ENCODE measurements around the gene ATP11A. TPM values are rescaled to one million over a fixed set of nuclear protein-coding genes. Genes with fewer than 3 reads are reported as not detected.

The ATP11A gene
- total RNA-seq, 1 donor from 2014 or later: 72.0 TPM

DNA sequence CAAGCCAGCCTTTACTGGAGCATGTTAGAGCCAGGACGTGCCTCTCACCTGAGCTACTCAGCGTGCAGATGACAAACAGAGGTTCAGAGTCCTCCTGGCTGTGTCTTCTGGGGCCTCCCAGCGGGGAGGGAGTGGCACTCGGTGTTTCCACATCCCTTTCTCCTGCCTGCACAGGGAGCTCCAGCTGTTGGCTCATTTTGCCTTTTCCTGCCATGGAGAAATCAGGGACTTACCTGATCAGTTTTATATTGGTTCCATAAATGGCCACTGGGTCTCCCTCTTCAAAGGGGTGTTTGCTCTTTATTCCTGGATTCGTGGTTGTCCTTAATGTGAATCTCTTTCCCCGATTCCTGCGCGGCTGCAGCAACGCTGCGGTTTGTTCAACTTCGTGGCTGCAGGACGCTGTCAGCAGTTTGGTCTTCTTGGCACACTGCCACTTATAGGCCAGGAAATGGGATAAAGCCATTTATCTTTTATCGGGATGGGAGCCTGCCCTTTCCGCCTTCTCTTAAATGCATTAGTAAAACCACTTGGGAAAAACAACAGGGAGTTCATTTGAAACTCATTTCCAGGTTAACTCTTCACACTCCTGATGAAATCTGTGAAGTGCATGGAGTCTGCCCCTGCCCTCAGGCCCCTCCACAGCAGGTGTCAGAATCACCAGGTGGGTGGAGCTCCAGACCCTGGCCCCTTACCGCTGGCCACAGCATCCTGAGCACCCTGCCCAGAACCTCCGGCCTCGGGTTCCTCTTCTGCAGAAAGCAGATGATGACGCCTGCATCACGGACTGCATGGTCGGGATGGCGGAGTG, 239.3 kb downstream of the ATP11A start:
- DNase-seq (ENCODE audit: low spot score): no peak
- Mint-ChIP-seq H3K27me3 (ENCODE audit: low read depth) (peaks cover 28% of the 10 kb centered on the region), H3K9me3 (no peaks in the 10 kb centered on the region), H3K36me3 (ENCODE audit: low read depth) (no peaks in the 10 kb centered on the region), H3K4me1 (ENCODE audit: low read depth) (no peaks in the 10 kb centered on the region), H3K27ac (no peak overlapping the region), H3K4me3 (ENCODE audit: low read depth) (no peak overlapping the region)
- intact Hi-C loops (cut with micrococcal nuclease): no loop called here

DNA sequence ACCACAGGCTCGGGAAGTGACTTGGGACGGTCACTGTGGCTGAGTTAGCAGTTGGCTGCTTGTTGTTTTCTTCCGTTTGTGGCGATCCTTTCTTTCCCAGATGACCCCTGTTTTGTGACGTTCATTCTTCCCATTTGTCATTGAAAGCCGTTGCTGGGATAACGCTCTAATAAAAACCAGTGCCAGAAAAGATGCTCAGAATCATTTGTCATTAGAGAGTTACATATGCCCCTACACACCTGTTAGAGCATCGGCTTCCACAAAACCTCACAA, 239.9 kb downstream of the ATP11A start:
- H3K4me3 Mint-ChIP-seq (ENCODE audit: low read depth): no peak overlapping the region
- no peak overlapping the region for H3K27ac Mint-ChIP-seq
- H3K4me1 Mint-ChIP-seq (ENCODE audit: low read depth): no peaks in the 10 kb centered on the region

GRCh38 chr13:112930192-112930591, 240.4 kb downstream of the ATP11A start:
- peaks cover 28% of the 10 kb centered on the region for H3K27me3 Mint-ChIP-seq (ENCODE audit: low read depth)

More for the DNA sequence above, 239.9 kb downstream of the ATP11A start:
- H3K36me3 Mint-ChIP-seq (ENCODE audit: low read depth): no peaks in the 10 kb centered on the region
- no peaks in the 10 kb centered on the region for H3K9me3 Mint-ChIP-seq
- peaks cover 28% of the 10 kb centered on the region for H3K27me3 Mint-ChIP-seq (ENCODE audit: low read depth)
- intact Hi-C loops (cut with micrococcal nuclease): no loop called here
- DNase-seq (ENCODE audit: low spot score): no peak

DNA sequence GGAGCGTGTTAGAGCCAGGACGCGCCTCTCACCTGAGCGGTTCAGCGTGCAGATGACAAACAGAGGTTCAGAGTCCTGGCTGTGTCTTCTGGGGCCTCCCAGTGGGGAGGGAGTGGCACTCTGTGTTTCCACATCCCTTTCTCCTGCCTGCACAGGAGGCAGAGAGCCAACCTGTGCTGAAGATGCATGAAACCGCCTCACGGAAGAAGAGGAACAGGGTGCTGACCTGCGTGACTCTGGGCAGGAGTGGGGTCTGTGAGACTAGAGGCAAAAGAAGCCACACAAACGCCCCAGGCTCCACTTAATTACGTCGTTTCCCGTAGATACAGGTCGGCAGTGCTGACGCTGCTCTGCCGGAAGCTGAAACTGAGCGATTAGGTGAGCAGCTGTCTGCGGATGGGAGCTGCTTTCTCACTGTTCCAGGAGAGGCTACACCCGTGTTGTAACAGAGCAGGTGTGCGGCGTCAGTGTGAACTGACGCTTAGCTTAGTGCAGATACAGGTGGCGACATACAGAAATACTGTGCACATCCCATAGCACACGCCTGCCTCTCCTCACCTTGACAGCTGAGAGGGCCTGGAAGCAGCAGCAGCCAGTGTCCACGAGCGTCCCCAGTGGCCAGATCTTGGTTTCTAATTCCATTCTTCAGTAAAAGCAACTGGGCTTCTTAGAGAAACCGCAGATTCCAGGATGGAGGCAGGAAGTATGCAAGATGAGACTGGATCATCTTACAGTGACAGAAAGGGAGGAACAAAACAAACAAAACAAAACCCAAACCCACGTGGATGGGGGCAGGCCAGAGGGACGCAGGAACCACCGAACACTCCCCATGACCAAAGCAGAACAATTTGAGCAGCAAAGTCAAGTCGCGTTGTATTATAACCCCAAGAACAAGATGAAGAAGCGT, 241.4 kb downstream of the ATP11A start:
- Mint-ChIP-seq H3K27ac (no peak overlapping the region), H3K27me3 (ENCODE audit: low read depth) (peaks cover 28% of the 10 kb centered on the region), H3K36me3 (ENCODE audit: low read depth) (no peaks in the 10 kb centered on the region), H3K9me3 (no peaks in the 10 kb centered on the region), H3K4me1 (ENCODE audit: low read depth) (no peaks in the 10 kb centered on the region), H3K4me3 (ENCODE audit: low read depth) (no peak overlapping the region)
- DNase-seq (ENCODE audit: low spot score): no peak
- intact Hi-C loops (cut with micrococcal nuclease): no loop called here

More at GRCh38 chr13:112930192-112930591, 240.4 kb downstream of the ATP11A start:
- Mint-ChIP-seq H3K4me1 (ENCODE audit: low read depth) (no peaks in the 10 kb centered on the region), H3K36me3 (ENCODE audit: low read depth) (no peaks in the 10 kb centered on the region), H3K9me3 (no peaks in the 10 kb centered on the region), H3K27ac (no peak overlapping the region), H3K4me3 (ENCODE audit: low read depth) (no peak overlapping the region)
- no peak for DNase-seq (ENCODE audit: low spot score)
- intact Hi-C loops (cut with micrococcal nuclease): no loop called here

- Mint-ChIP-seq H3K27me3 (ENCODE audit: low read depth) (peaks cover 22% of the 10 kb centered on the region), H3K9me3 (no peaks in the 10 kb centered on the region), H3K4me3 (ENCODE audit: low read depth) (no peak overlapping the region), H3K36me3 (ENCODE audit: low read depth) (no peaks in the 10 kb centered on the region), H3K27ac (no peak overlapping the region), H3K4me1 (ENCODE audit: low read depth) (no peaks in the 10 kb centered on the region)
- no peak for DNase-seq (ENCODE audit: low spot score)
- intact Hi-C loops (cut with micrococcal nuclease): no loop called here
These were observed 243.1 kb downstream of the ATP11A start for GRCh38 chr13:112932971-112933370.

DNA sequence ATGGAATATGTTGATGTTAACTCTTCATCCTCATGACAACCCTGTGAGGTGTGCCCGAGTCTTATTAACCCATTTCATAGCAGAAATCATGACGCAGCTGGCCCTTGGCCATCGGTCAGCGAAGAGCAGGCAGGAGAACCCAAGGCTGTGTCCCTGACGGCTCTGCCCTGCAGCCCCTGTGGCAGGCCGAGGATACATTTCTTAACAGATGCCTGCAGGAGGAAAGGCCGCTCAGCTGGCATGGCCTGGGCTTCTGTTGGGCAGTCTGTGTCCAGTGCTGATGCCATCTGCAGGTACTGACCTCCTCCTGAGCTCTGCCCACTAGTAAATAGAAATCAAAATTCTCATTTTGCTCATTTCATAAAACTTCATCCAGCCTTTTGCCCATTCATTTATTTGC, 243.8 kb downstream of the ATP11A start:
- no peak overlapping the region for H3K4me3 Mint-ChIP-seq (ENCODE audit: low read depth)
- no peak overlapping the region for H3K27ac Mint-ChIP-seq
- H3K27me3 Mint-ChIP-seq (ENCODE audit: low read depth): peaks cover 16% of the 10 kb centered on the region
- no peaks in the 10 kb centered on the region for H3K4me1 Mint-ChIP-seq (ENCODE audit: low read depth)
- H3K9me3 Mint-ChIP-seq: no peaks in the 10 kb centered on the region
- intact Hi-C loops (cut with micrococcal nuclease): no loop called here
- DNase-seq (ENCODE audit: low spot score): no peak
- no peaks in the 10 kb centered on the region for H3K36me3 Mint-ChIP-seq (ENCODE audit: low read depth)

- Mint-ChIP-seq H3K27ac (no peak overlapping the region), H3K27me3 (ENCODE audit: low read depth) (peaks cover 14% of the 10 kb centered on the region), H3K9me3 (no peaks in the 10 kb centered on the region), H3K4me3 (ENCODE audit: low read depth) (no peak overlapping the region), H3K4me1 (ENCODE audit: low read depth) (no peaks in the 10 kb centered on the region), H3K36me3 (ENCODE audit: low read depth) (no peaks in the 10 kb centered on the region)
- no peak for DNase-seq (ENCODE audit: low spot score)
- intact Hi-C loops (cut with micrococcal nuclease): no loop called here
These were observed 244.2 kb downstream of the ATP11A start for GRCh38 chr13:112934078-112934477.

Other genes starting within 250 kb of the ATP11A start
- 63.0 and 66.4 TPM in 2 replicates for gene TUBGCP3, start 101.9 kb upstream of the ATP11A start, total RNA-seq

Data from activated T-helper 2 cell treated with anti-CD3 and anti-CD28 coated beads, Interferon-gamma antibody, Interleukin-2, Interleukin-4, amounts not matched to agents 10 μg/mL and 5 μg/mL and 100 μg/mL, durations not matched to agents 14 hours and 24 hours and 36 hours (primary cell).